DND-41 (cell line): ENCODE measurements around the gene ERC2.

ENCODE experiments used
- ATAC-seq: fragments of 200-7000 bp; cut with Tn5 transposase; 3 replicates; pipeline ENCODE4 v1.9.1; 2021; ENCODE audit warnings: low read depth; ENCODE audit not compliant: insufficient read depth
- DNase-seq: peaks from one replicate; pipeline ENCODE4 v3.0.0-alpha.2; 2020
- H2AFZ ChIP-seq: 2 replicates; pipeline ENCODE4 v1.6.0; 2012; ENCODE audit warnings: low read depth, low read length
- H3K27ac ChIP-seq: 2 replicates; pipeline ENCODE4 v1.5.1; 2012; ENCODE audit warnings: low read length, inconsistent platforms
- H3K27me3 ChIP-seq: fragments of 200-600 bp; sonication (generic); 2 replicates; pipeline ENCODE4 v1.6.0; 2012; ENCODE audit warnings: low read length, mild to moderate bottlenecking, inconsistent platforms; ENCODE audit not compliant: insufficient read depth, poor library complexity
- H3K36me3 ChIP-seq: 2 replicates; pipeline ENCODE4 v1.5.1; 2012; ENCODE audit warnings: low read length, inconsistent platforms; ENCODE audit not compliant: insufficient read depth
- H3K4me1 ChIP-seq: 2 replicates; pipeline ENCODE4 v1.5.1; 2012; ENCODE audit warnings: mild to moderate bottlenecking, low read length; ENCODE audit not compliant: insufficient read depth
- H3K4me2 ChIP-seq: 2 replicates; pipeline ENCODE4 v1.6.0; 2012; ENCODE audit warnings: mild to moderate bottlenecking, moderate library complexity, low read length, inconsistent platforms; ENCODE audit not compliant: insufficient read depth
- H3K4me3 ChIP-seq, 2 experiments: fragments of 200-600 bp in 1 of 2; shearing (Covaris generic) in 1 of 2; 2 replicates each; pipeline ENCODE4 v1.5.1; 2012 to 2016; ENCODE audit warnings: inconsistent platforms in 2 of 2, low read length in 2 of 2, mild to moderate bottlenecking in 2 of 2, low read depth in 1 of 2, moderate library complexity in 1 of 2
- H3K79me2 ChIP-seq: 2 replicates; pipeline ENCODE4 v1.6.0; 2012; ENCODE audit warnings: low read length, inconsistent platforms; ENCODE audit not compliant: insufficient read depth
- H3K9ac ChIP-seq: 2 replicates; pipeline ENCODE4 v1.6.0; 2012; ENCODE audit warnings: low read depth, mild to moderate bottlenecking, inconsistent platforms, low read length, moderate library complexity
- H3K9me3 ChIP-seq: 2 replicates; pipeline ENCODE4 v1.5.1; 2012; ENCODE audit warnings: low read length, moderate library complexity, mild to moderate bottlenecking, inconsistent platforms; ENCODE audit not compliant: insufficient read depth, severe bottlenecking
- H4K20me1 ChIP-seq: 2 replicates; pipeline ENCODE4 v1.6.0; 2012; ENCODE audit warnings: low read length; ENCODE audit not compliant: insufficient read depth
- CTCF ChIP-seq: IDR thresholded peaks from 2 replicates; pipeline ENCODE4 v1.5.1; 2012; ENCODE audit warnings: borderline replicate concordance, low read length, moderate library complexity, mild to moderate bottlenecking; ENCODE audit not compliant: poor library complexity, severe bottlenecking; ENCODE audit errors: extremely low read depth
- EZH2 ChIP-seq: IDR thresholded peaks from 3 replicates; pipeline ENCODE4 v1.6.1; 2012; ENCODE audit warnings: borderline replicate concordance, low read depth, mild to moderate bottlenecking, moderate library complexity, low read length, inconsistent platforms; ENCODE audit not compliant: severe bottlenecking

The ERC2 gene

GRCh38 chr3:55569033-55569599 lies 899.2 kb downstream of the ERC2 start:
- H3K4me2 ChIP-seq: no peak overlapping the region
- H3K4me1 ChIP-seq: no peaks in the 10 kb centered on the region
- H3K9ac ChIP-seq: no peak overlapping the region
- no peak for TF ChIP-seq EZH2
- TF ChIP-seq CTCF: no peak
- no peak overlapping the region for H2AFZ ChIP-seq
- H4K20me1 ChIP-seq: no peaks in the 10 kb centered on the region
- ATAC-seq: no peak
- no peaks in the 10 kb centered on the region for H3K9me3 ChIP-seq
- no peak overlapping the region for H3K27ac ChIP-seq
- peaks cover 3% of the 10 kb centered on the region for H3K27me3 ChIP-seq
- no peaks in the 10 kb centered on the region for H3K79me2 ChIP-seq
- DNase-seq: no peak
- no peaks in the 10 kb centered on the region for H3K36me3 ChIP-seq
- H3K4me3 ChIP-seq: no peak overlapping the region

- Histone ChIP-seq H3K4me2 (no peak overlapping the region), H3K4me1 (no peaks in the 10 kb centered on the region), H2AFZ (no peak overlapping the region), H3K79me2 (no peaks in the 10 kb centered on the region), H3K4me3 (no peak overlapping the region), H3K9ac (no peak overlapping the region), H3K27me3 (peaks cover 3% of the 10 kb centered on the region), H3K36me3 (no peaks in the 10 kb centered on the region), H4K20me1 (no peaks in the 10 kb centered on the region), H3K9me3 (no peaks in the 10 kb centered on the region), H3K27ac (no peak overlapping the region)
- no peak for TF ChIP-seq EZH2
- no peak for TF ChIP-seq CTCF
- DNase-seq: no peak
- ATAC-seq: no peak
Observed at GRCh38 chr3:55567615-55568014, 900.7 kb downstream of the ERC2 start.

- no peak for TF ChIP-seq EZH2
- TF ChIP-seq CTCF: no peak
- ATAC-seq (no peak), DNase-seq (no peak)
- Histone ChIP-seq H3K9me3 (no peaks in the 10 kb centered on the region), H3K4me2 (no peak overlapping the region), H3K27ac (no peak overlapping the region), H3K27me3 (peaks cover 3% of the 10 kb centered on the region), H3K4me1 (no peaks in the 10 kb centered on the region), H3K79me2 (no peaks in the 10 kb centered on the region), H3K36me3 (no peaks in the 10 kb centered on the region), H3K4me3 (no peak overlapping the region), H3K9ac (no peak overlapping the region), H2AFZ (no peak overlapping the region), H4K20me1 (no peaks in the 10 kb centered on the region)
Observed at GRCh38 chr3:55567121-55567520, 901.1 kb downstream of the ERC2 start.

GRCh38 chr3:55565521-55565920 lies 902.7 kb downstream of the ERC2 start:
- no peaks in the 10 kb centered on the region for H3K4me1 ChIP-seq
- H4K20me1 ChIP-seq: no peaks in the 10 kb centered on the region
- no peaks in the 10 kb centered on the region for H3K9me3 ChIP-seq
- ATAC-seq (no peak), DNase-seq (no peak)
- H3K27ac ChIP-seq: no peak overlapping the region
- no peak overlapping the region for H3K4me2 ChIP-seq
- H3K79me2 ChIP-seq: no peaks in the 10 kb centered on the region
- H3K36me3 ChIP-seq: no peaks in the 10 kb centered on the region
- H2AFZ ChIP-seq: no peak overlapping the region
- no peak for TF ChIP-seq CTCF
- no peak for TF ChIP-seq EZH2
- no peak overlapping the region for H3K9ac ChIP-seq
- H3K27me3 ChIP-seq: no peaks in the 10 kb centered on the region
- no peak overlapping the region for H3K4me3 ChIP-seq
